ENCODE data around the gene PIK3CG. TPM values are rescaled to one million over a fixed set of nuclear protein-coding genes. Genes with fewer than 3 reads are reported as not detected.
"Not testable (repeated sequence)": the region's sequence is repeated elsewhere in the genome, so short reads cannot be mapped to it uniquely, and the experiment has no call there.

Gene PIK3CG
- total RNA-seq, 1 donor from 2014 or later, result 11.6 TPM

DNA sequence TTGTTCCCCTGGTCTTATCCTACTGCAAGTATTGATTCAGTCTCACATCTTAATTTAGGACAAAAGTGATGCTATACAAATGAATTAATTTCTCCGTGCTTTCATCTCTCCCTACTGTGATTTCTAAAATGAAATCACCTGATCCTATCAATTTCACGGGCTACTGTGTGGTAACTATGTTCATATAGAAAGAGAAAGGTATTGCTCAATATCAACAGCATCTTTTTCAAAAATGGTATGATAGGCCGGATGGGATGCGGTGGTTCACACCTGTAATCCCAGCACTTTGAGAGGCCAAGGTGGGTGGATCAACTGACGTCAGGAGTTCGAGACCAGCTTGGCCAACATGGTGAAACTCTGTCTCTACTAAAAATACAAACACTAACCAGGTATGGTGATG is 71.2 kb downstream of the PIK3CG start:
- DNase-seq (ENCODE audit: low read depth, low spot score), result no peak

DNA sequence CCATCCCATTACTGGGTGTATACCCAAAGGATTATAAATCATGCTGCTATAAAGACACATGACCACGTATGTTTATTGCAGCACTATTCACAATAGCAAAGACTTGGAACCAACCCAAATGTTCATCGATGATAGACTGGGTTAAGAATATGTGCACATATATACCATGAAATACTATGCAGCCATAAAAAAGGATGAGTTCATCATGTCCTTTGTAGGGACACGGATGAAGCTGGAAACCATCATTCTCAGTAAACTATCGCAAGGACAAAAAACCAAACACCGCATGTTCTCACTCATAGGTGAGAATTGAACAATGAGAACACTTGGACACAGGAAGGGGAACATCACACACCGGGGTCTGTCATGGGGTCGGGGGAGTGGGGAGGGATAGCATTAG is 73.0 kb downstream of the PIK3CG start:
- not testable (repeated sequence) for DNase-seq (ENCODE audit: low read depth, low spot score)

DNA sequence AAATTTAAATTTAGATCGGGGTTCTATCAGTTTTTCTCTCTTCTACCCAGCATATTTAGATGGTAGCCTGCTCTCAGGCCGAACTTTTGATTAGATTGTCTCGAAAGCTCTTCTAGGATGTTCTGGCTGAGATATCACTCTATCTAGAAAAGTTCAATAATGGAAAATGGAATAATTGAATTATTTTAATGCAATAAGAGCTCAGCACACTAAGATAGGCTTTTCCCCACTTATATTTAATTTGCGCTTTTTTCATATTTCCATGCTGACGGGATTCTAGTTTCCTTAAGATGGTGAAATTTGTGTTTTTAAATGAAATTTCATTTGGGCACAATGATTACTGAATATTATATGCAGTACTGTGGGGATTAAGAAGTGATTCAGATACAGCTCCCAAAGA is 73.7 kb downstream of the PIK3CG start:
- no peak for DNase-seq (ENCODE audit: low read depth, low spot score)

DNA sequence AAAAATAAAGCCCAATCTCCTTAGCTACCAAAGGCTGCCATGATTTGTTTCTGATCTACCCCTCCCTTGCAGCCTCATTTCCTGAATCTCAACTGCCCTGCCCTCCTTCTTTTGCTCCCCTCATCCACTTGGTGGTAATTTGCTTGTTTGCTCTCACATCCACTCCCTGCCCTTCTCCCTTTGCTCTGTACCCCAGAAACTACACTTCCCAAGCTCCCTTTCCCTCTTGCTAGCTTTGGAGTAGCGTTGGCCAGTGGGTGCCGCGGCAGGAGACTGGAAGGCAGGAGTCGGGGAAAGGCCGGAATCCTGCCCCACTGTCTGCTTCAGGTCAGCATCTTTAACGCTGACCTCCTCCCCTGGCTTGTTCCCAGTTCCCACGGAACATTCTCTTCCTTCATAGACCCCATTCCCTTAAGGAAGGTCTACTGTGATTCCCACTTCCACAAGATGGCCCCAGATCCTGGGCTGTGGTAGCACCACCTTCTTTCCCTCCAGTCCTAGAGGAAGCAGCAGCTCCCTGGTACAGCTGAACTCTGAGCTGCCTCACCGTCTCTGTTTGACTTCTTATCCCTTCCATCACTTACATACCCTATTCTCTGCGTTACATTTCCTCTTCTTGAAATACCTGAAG is 79.1 kb downstream of the PIK3CG start:
- no peak for DNase-seq (ENCODE audit: low read depth, low spot score)

GRCh38 chr7:106947244-106947728 is 82.2 kb downstream of the PIK3CG start:
- peak; percentile 56 for DNase-seq (ENCODE audit: low read depth, low spot score)

DNA sequence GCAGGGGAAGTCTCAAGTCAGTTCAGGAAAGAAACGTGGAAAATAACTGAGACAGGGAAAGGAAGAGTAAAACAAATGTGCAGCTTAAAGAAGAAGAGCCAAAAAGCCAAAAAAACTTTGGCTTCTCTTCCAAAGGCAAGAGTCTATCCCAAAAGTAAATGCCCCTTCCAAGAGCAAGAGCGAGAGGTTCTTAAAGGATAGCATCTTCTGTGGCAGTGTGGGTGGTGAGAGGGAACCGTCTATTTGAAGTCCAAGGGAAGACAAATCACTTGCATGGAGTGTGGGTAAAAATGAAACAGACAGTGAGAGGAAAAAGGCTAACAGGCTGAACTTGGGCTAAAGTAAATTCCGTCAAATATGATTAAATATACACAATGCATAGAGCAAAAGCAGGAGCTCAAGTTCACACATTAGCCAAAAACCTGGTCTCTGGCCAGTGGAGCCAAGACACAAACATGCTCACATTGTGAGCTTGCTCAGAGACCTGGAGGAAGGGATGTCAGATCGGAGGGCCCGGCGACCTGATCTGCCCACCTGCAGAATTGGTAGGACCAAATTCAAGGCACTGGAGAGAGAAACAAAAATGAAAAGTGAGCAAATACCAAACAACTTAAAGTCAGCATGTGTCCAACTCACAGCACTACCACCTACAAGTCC is 87.0 kb downstream of the PIK3CG start:
- DNase-seq (ENCODE audit: low read depth, low spot score), result no peak

- no peak for DNase-seq (ENCODE audit: low read depth, low spot score)
Observed at GRCh38 chr7:106952658-106953231, 87.7 kb downstream of the PIK3CG start.

GRCh38 chr7:106954840-106955239 is 89.8 kb downstream of the PIK3CG start:
- no peak for DNase-seq (ENCODE audit: low read depth, low spot score)

GRCh38 chr7:106955857-106956256 is 90.8 kb downstream of the PIK3CG start:
- not testable (repeated sequence) for DNase-seq (ENCODE audit: low read depth, low spot score)

Other genes with a start within 250 kb of the PIK3CG start
- gene CCDC71L, start 204.1 kb upstream of the PIK3CG start, total RNA-seq, result 57.6 and 93.0 TPM in 2 replicates
- 75.2 and 84.7 TPM in 2 replicates for gene PRKAR2B, start 179.4 kb downstream of the PIK3CG start, total RNA-seq

Data from pulmonary artery endothelial cell (primary cell).